Measurements from ENCODE around the gene PIK3CG. TPM values are rescaled to one million over a fixed set of nuclear protein-coding genes. Genes with fewer than 3 reads are reported as not detected.
"Not testable (repeated sequence)": the region's sequence is repeated elsewhere in the genome, so short reads cannot be mapped to it uniquely, and the experiment has no call there.

The PIK3CG gene
- total RNA-seq, 1 donor from 2014 or later = 15.7 TPM

- ATAC-seq = no peak
- DNase-seq = no peak
- Histone ChIP-seq H3K27ac (no peak overlapping the region), H3K4me1 (no peaks in the 10 kb centered on the region), H3K27me3 (no peaks in the 10 kb centered on the region), H3K9me3 (no peaks in the 10 kb centered on the region), H3K36me3 (no peaks in the 10 kb centered on the region), H3K4me3 (no peak overlapping the region)
- TF ChIP-seq, protein P1, sequence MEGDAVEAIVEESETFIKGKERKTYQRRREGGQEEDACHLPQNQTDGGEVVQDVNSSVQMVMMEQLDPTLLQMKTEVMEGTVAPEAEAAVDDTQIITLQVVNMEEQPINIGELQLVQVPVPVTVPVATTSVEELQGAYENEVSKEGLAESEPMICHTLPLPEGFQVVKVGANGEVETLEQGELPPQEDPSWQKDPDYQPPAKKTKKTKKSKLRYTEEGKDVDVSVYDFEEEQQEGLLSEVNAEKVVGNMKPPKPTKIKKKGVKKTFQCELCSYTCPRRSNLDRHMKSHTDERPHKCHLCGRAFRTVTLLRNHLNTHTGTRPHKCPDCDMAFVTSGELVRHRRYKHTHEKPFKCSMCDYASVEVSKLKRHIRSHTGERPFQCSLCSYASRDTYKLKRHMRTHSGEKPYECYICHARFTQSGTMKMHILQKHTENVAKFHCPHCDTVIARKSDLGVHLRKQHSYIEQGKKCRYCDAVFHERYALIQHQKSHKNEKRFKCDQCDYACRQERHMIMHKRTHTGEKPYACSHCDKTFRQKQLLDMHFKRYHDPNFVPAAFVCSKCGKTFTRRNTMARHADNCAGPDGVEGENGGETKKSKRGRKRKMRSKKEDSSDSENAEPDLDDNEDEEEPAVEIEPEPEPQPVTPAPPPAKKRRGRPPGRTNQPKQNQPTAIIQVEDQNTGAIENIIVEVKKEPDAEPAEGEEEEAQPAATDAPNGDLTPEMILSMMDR (IDR thresholded peaks at IDR 0.05) = no peak
- intact Hi-C loops (cut with DNase I) = no loop called here
These were observed 41.5 kb upstream of the PIK3CG start for GRCh38 chr7:106823631-106824030.

DNA sequence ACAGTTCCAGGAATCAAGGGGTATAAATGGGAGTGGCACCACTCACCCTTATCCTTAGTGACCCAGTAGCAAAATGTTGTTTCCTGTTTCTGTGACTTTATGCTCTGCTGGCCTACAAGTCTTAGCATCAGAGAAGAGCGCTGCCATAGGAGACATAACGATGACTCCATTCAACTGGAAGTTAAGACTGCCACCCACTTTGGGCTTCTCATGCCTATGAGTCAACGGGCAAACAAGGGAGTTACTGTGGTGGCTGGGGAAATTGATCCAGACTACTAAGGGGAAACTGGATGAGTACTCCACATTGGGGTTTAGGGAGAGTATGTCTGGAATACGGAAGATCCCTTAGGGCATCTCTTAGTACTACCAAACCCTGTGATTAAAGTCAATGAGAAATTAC, 40.6 kb upstream of the PIK3CG start:
- Histone ChIP-seq H3K4me3 (no peak overlapping the region), H3K27me3 (no peaks in the 10 kb centered on the region), H3K27ac (no peak overlapping the region), H3K36me3 (no peaks in the 10 kb centered on the region), H3K4me1 (no peaks in the 10 kb centered on the region), H3K9me3 (no peaks in the 10 kb centered on the region)
- intact Hi-C loops (cut with DNase I) = no loop called here
- ATAC-seq (peak; percentile 64), DNase-seq (no peak)
- TF ChIP-seq, protein P1 (IDR thresholded peaks at IDR 0.05) = no peak

GRCh38 chr7:106827626-106828025, 37.5 kb upstream of the PIK3CG start:
- Histone ChIP-seq H3K4me3 (no peak overlapping the region), H3K36me3 (no peaks in the 10 kb centered on the region), H3K27me3 (no peaks in the 10 kb centered on the region), H3K4me1 (no peaks in the 10 kb centered on the region), H3K27ac (no peak overlapping the region), H3K9me3 (no peaks in the 10 kb centered on the region)
- intact Hi-C loops (cut with DNase I) = no loop called here
- no peak for DNase-seq
- TF ChIP-seq, protein P1 (IDR thresholded peaks at IDR 0.05) = no peak
- no peak for ATAC-seq

GRCh38 chr7:106829496-106829895, 35.6 kb upstream of the PIK3CG start:
- no peak for ATAC-seq
- no peaks in the 10 kb centered on the region for H3K9me3 ChIP-seq
- H3K4me1 ChIP-seq = no peaks in the 10 kb centered on the region
- H3K36me3 ChIP-seq = no peaks in the 10 kb centered on the region
- TF ChIP-seq, protein P1 (IDR thresholded peaks at IDR 0.05) = no peak
- intact Hi-C loops (cut with DNase I) = no loop called here
- no peaks in the 10 kb centered on the region for H3K27me3 ChIP-seq
- no peak overlapping the region for H3K4me3 ChIP-seq
- no peak overlapping the region for H3K27ac ChIP-seq
- no peak for DNase-seq

- intact Hi-C loops (cut with DNase I); H3K4me1 ChIP-seq; DNase-seq; H3K36me3 ChIP-seq; H3K4me3 ChIP-seq; ATAC-seq; H3K9me3 ChIP-seq; H3K27ac ChIP-seq; H3K27me3 ChIP-seq: not testable (repeated sequence)
These were observed 34.2 kb upstream of the PIK3CG start for GRCh38 chr7:106830896-106831295.

GRCh38 chr7:106836816-106837215, 28.3 kb upstream of the PIK3CG start:
- Histone ChIP-seq H3K27ac (no peak overlapping the region), H3K27me3 (no peaks in the 10 kb centered on the region), H3K4me3 (no peak overlapping the region), H3K9me3 (no peaks in the 10 kb centered on the region), H3K36me3 (no peaks in the 10 kb centered on the region), H3K4me1 (no peaks in the 10 kb centered on the region)
- TF ChIP-seq, protein P1 (IDR thresholded peaks at IDR 0.05) = no peak
- intact Hi-C loops (cut with DNase I) = no loop called here
- ATAC-seq (no peak), DNase-seq (no peak)
